ENCODE data around the gene RNF8.
A peak's percentile ranks its signal among the peaks of the same experiment; 100 is the strongest.

- no peak for TF ChIP-seq ZNF354B (CRISPR knock-in tag; IDR thresholded peaks at IDR 0.05)
- TF ChIP-seq CTCF (IDR thresholded peaks at IDR 0.05 in 2 of 3, conservative IDR thresholded peaks at IDR 0.05 in 1 of 3; ENCODE audit: insufficient read depth in 2 of 3, low read depth in 1 of 3, low read length in 3 of 3) = peak in 1 of 3 experiments; percentile 10; a peak in 1 of 6 replicates
- TF ChIP-seq HLTF (IDR thresholded peaks at IDR 0.05) = no peak
- TF ChIP-seq CREB1 (IDR thresholded peaks at IDR 0.05) = no peak
- no peak for TF ChIP-seq CREB1 (CRISPR knock-in tag; IDR thresholded peaks at IDR 0.05)
- no peak for TF ChIP-seq ZNF280B (CRISPR knock-in tag; IDR thresholded peaks at IDR 0.05)
- no peak for TF ChIP-seq KLF13 (tag; IDR thresholded peaks at IDR 0.05; ENCODE audit: borderline replicate concordance, low read depth)
- no peak for TF ChIP-seq EZH2 (IDR thresholded peaks at IDR 0.05; ENCODE audit: borderline replicate concordance, low read depth, low read length)
- no peak for TF ChIP-seq ZFX (CRISPR knock-in tag; IDR thresholded peaks at IDR 0.05)
- no peak for TF ChIP-seq NONO (IDR thresholded peaks at IDR 0.05; ENCODE audit: low read depth in 2 of 2, low read length in 1 of 2)
- TF ChIP-seq SP1 (CRISPR knock-in tag; IDR thresholded peaks at IDR 0.05) = no peak
- TF ChIP-seq SMC3 (conservative IDR thresholded peaks at IDR 0.05; ENCODE audit: insufficient read depth, low read depth, low read length) = no peak
- no peak for TF ChIP-seq ZNF143 (CRISPR knock-in tag; IDR thresholded peaks at IDR 0.05)
- no peak for TF ChIP-seq ZNF77 (CRISPR knock-in tag; IDR thresholded peaks at IDR 0.05)
Observed at GRCh38 chr6:37306624-37307222, 47.1 kb upstream of the RNF8 start.
